Endodermal cell (in vitro differentiated cells): ENCODE measurements around the gene RASGRF1. TPM values are rescaled to one million over a fixed set of nuclear protein-coding genes. Genes with fewer than 3 reads are reported as not detected.

Experiments
- DNase-seq: peaks from one replicate; pipeline ENCODE4 v3.0.0-alpha.2; 2017
- H3K27ac ChIP-seq: 2 replicates; pipeline ENCODE4 v1.5.1; 2013; ENCODE audit warnings: mild to moderate bottlenecking, low read depth, low read length, moderate library complexity
- H3K27me3 ChIP-seq: 2 replicates; pipeline ENCODE4 v1.6.1; 2013; ENCODE audit warnings: mild to moderate bottlenecking, low read length, moderate library complexity; ENCODE audit not compliant: insufficient read depth, control insufficient read depth, poor library complexity, severe bottlenecking
- H3K36me3 ChIP-seq: 2 replicates; pipeline ENCODE4 v1.7.0; 2013; ENCODE audit warnings: mild to moderate bottlenecking, low read length, moderate library complexity; ENCODE audit not compliant: control insufficient read depth, insufficient read depth
- H3K4me1 ChIP-seq: one replicate; pipeline ENCODE4 v1.7.0; 2013; ENCODE audit warnings: low read length; ENCODE audit not compliant: control insufficient read depth, insufficient read depth
- H3K4me3 ChIP-seq: 2 replicates; pipeline ENCODE4 v1.5.1; 2013; ENCODE audit warnings: mild to moderate bottlenecking, low read length, moderate library complexity
- H3K9ac ChIP-seq: 2 replicates; pipeline ENCODE4 v1.6.1; 2013; ENCODE audit warnings: mild to moderate bottlenecking, low read length, moderate library complexity; ENCODE audit not compliant: poor library complexity, severe bottlenecking; ENCODE audit errors: extremely low read depth
- H3K9me3 ChIP-seq: 2 replicates; pipeline ENCODE4 v1.6.1; 2013; ENCODE audit warnings: mild to moderate bottlenecking, low read length, moderate library complexity; ENCODE audit not compliant: control insufficient read depth
- H3K27ac Mint-ChIP-seq: 2 replicates; pipeline ENCODE4 v1.8.0; 2020; ENCODE audit warnings: mixed read lengths
- H3K27me3 Mint-ChIP-seq: 2 replicates; pipeline ENCODE4 v1.8.0; 2021; ENCODE audit warnings: mild to moderate bottlenecking, mixed read lengths; ENCODE audit not compliant: insufficient read depth
- H3K36me3 Mint-ChIP-seq: 2 replicates; pipeline ENCODE4 v1.8.0; 2020; ENCODE audit warnings: low read depth, mixed read lengths
- H3K4me1 Mint-ChIP-seq: 2 replicates; pipeline ENCODE4 v1.8.0; 2020; ENCODE audit warnings: mixed read lengths
- H3K4me3 Mint-ChIP-seq: 2 replicates; pipeline ENCODE4 v1.8.0; 2020; ENCODE audit warnings: mild to moderate bottlenecking, moderate library complexity, mixed read lengths
- H3K9me3 Mint-ChIP-seq: 2 replicates; pipeline ENCODE4 v1.8.0; 2020; ENCODE audit warnings: mild to moderate bottlenecking, mixed read lengths
- CTCF ChIP-seq: fragments of 200-600 bp; sonication (generic); conservative IDR thresholded peaks from 2 replicates; pipeline ENCODE4 v1.5.0; 2021; ENCODE audit warnings: antibody characterized with exemption, mild to moderate bottlenecking
- WGBS, 2 experiments: methylation state at CpG; one replicate each; pipeline versions ENCODE4 v1.1.5 to v1.1.7; 2013; ENCODE audit warnings: missing lambda C conversion rate in 2 of 2, mixed read lengths in 1 of 2; ENCODE audit not compliant: insufficient coverage in 1 of 2, insufficient read length in 1 of 2; 5-methylcytosine and 5-hydroxymethylcytosine counted together
- total RNA-seq, 2 donors: library from RNA; stranded (reverse); fragmentation: NEBNext Ultra II Directional in 1 of 2; extraction: Animal tissue kit (Norgen Biotek cat#: 25700) in 1 of 2; gene quantifications; 2 replicates in 1 of 2; 3 replicates in 1 of 2; pipeline ENCODE4 v1.2.1, GENCODE V29; 2021

RASGRF1 gene
- total RNA-seq, 2 donors from 2014 or later, result 0.20 TPM; not detected in 1

GRCh38 chr15:78978601-78979179 lies 111.9 kb downstream of the RASGRF1 start:
- H3K27ac ChIP-seq, result no peak overlapping the region
- Mint-ChIP-seq H3K36me3 (no peaks in the 10 kb centered on the region), H3K9me3 (no peaks in the 10 kb centered on the region), H3K4me1 (no peaks in the 10 kb centered on the region), H3K27me3 (peaks cover 11% of the 10 kb centered on the region), H3K4me3 (no peak overlapping the region), H3K27ac (no peak overlapping the region)
- WGBS, 2 experiments, result 91 to 96% methylated on average over 8 to 19 of the region's 19 CpGs
- no peak overlapping the region for H3K9ac ChIP-seq
- no peaks in the 10 kb centered on the region for H3K36me3 ChIP-seq
- no peak for TF ChIP-seq CTCF
- H3K4me3 ChIP-seq, result no peak overlapping the region
- no peak for DNase-seq
- no peaks in the 10 kb centered on the region for H3K9me3 ChIP-seq
- H3K27me3 ChIP-seq, result no peaks in the 10 kb centered on the region
- no peaks in the 10 kb centered on the region for H3K4me1 ChIP-seq

GRCh38 chr15:78977591-78978347 lies 112.8 kb downstream of the RASGRF1 start:
- TF ChIP-seq CTCF, result no peak
- Histone ChIP-seq H3K9ac (no peak overlapping the region), H3K27me3 (no peaks in the 10 kb centered on the region), H3K9me3 (no peaks in the 10 kb centered on the region), H3K4me3 (no peak overlapping the region), H3K27ac (no peak overlapping the region), H3K4me1 (no peaks in the 10 kb centered on the region), H3K36me3 (no peaks in the 10 kb centered on the region)
- Mint-ChIP-seq H3K4me3 (no peak overlapping the region), H3K36me3 (no peaks in the 10 kb centered on the region), H3K27ac (no peak overlapping the region), H3K4me1 (no peaks in the 10 kb centered on the region), H3K27me3 (peaks cover 11% of the 10 kb centered on the region), H3K9me3 (no peaks in the 10 kb centered on the region)
- WGBS, 2 experiments, result 94% methylated on average over 7 to 10 of the region's 10 CpGs
- DNase-seq, result no peak

GRCh38 chr15:78977091-78977571 lies 113.4 kb downstream of the RASGRF1 start:
- no peak for TF ChIP-seq CTCF
- no peak for DNase-seq
- Histone ChIP-seq H3K9me3 (no peaks in the 10 kb centered on the region), H3K27ac (no peak overlapping the region), H3K36me3 (no peaks in the 10 kb centered on the region), H3K4me1 (no peaks in the 10 kb centered on the region), H3K9ac (no peak overlapping the region), H3K4me3 (no peak overlapping the region), H3K27me3 (no peaks in the 10 kb centered on the region)
- H3K4me3 Mint-ChIP-seq, result no peak overlapping the region
- peaks cover 9% of the 10 kb centered on the region for H3K27me3 Mint-ChIP-seq
- no peaks in the 10 kb centered on the region for H3K9me3 Mint-ChIP-seq
- peaks cover 3% of the 10 kb centered on the region for H3K4me1 Mint-ChIP-seq
- no peak overlapping the region for H3K27ac Mint-ChIP-seq
- 91 to 100% methylated on average over 2 to 4 of the region's 4 CpGs for WGBS, 2 experiments
- no peaks in the 10 kb centered on the region for H3K36me3 Mint-ChIP-seq
